ENCODE data around the gene PKD1.

PKD1 gene

GRCh38 chr16:2091547-2092255 is 44.0 kb downstream of the PKD1 start:
- Histone ChIP-seq H3K9me3 (no peaks in the 10 kb centered on the region), H3K4me3 (no peak overlapping the region), H3K27me3 (no peaks in the 10 kb centered on the region), H3K4me1 (no peaks in the 10 kb centered on the region), H3K36me3 (peaks cover 83 to 100% (median 97%) of the 10 kb centered on the region in 3 donors), H3K27ac (no peak overlapping the region)
- no peak for DNase-seq
- intact Hi-C loops (cut with DNase I; ENCODE audit: low total_unique reads) = no loop called here
- no peak for TF ChIP-seq CTCF (IDR thresholded peaks at IDR 0.05)

GRCh38 chr16:2090777-2091546 is 44.7 kb downstream of the PKD1 start:
- Histone ChIP-seq H3K4me1 (no peaks in the 10 kb centered on the region), H3K27ac (no peak overlapping the region), H3K9me3 (no peaks in the 10 kb centered on the region), H3K27me3 (no peaks in the 10 kb centered on the region), H3K36me3 (peaks cover 81 to 100% (median 95%) of the 10 kb centered on the region in 3 donors), H3K4me3 (no peak overlapping the region)
- TF ChIP-seq CTCF (IDR thresholded peaks at IDR 0.05) = no peak
- DNase-seq = no peak
- intact Hi-C loops (cut with DNase I; ENCODE audit: low total_unique reads) = no loop called here

- Histone ChIP-seq H3K4me1 (peaks cover 0 to 4% (median 0%) of the 10 kb centered on the region in 4 donors), H3K27ac (no peak overlapping the region), H3K9me3 (no peaks in the 10 kb centered on the region), H3K27me3 (no peaks in the 10 kb centered on the region), H3K4me3 (no peak overlapping the region), H3K36me3 (peaks cover 76 to 100% (median 94%) of the 10 kb centered on the region in 3 donors)
- intact Hi-C loops (cut with DNase I; ENCODE audit: low total_unique reads) = no loop called here
- no peak for DNase-seq
- no peak for TF ChIP-seq CTCF (IDR thresholded peaks at IDR 0.05)
Observed at GRCh38 chr16:2090481-2090776, 45.3 kb downstream of the PKD1 start.

- no peak overlapping the region for H3K4me3 ChIP-seq
- TF ChIP-seq CTCF (IDR thresholded peaks at IDR 0.05) = no peak
- peaks cover 70 to 100% (median 94%) of the 10 kb centered on the region in 3 donors for H3K36me3 ChIP-seq
- intact Hi-C loops (cut with DNase I; ENCODE audit: low total_unique reads) = no loop called here
- H3K27ac ChIP-seq = no peak overlapping the region
- DNase-seq = no peak
- H3K27me3 ChIP-seq = no peaks in the 10 kb centered on the region
- peaks cover 0 to 5% (median 0%) of the 10 kb centered on the region in 4 donors for H3K4me1 ChIP-seq
- H3K9me3 ChIP-seq = no peaks in the 10 kb centered on the region
Observed at GRCh38 chr16:2089706-2090480, 45.8 kb downstream of the PKD1 start.

GRCh38 chr16:2088759-2089358 is 46.8 kb downstream of the PKD1 start:
- Histone ChIP-seq H3K36me3 (peaks cover 60 to 100% (median 85%) of the 10 kb centered on the region in 3 donors), H3K27ac (no peak overlapping the region), H3K4me3 (no peak overlapping the region), H3K9me3 (no peaks in the 10 kb centered on the region), H3K27me3 (no peaks in the 10 kb centered on the region), H3K4me1 (peaks cover 0 to 5% (median 0%) of the 10 kb centered on the region in 4 donors)
- TF ChIP-seq CTCF (IDR thresholded peaks at IDR 0.05) = no peak
- intact Hi-C loops (cut with DNase I; ENCODE audit: low total_unique reads) = no loop called here
- no peak for DNase-seq
